ENCODE results near the gene EGLN1. TPM values are rescaled to one million over a fixed set of nuclear protein-coding genes. Genes with fewer than 3 reads are reported as not detected.

The EGLN1 gene
- total RNA-seq, 1 donor = 53.5 TPM

GRCh38 chr1:231428377-231428776, 6.3 kb upstream of the EGLN1 start:
- no peak for DNase-seq (ENCODE audit: low read depth)
- H3K4me3 ChIP-seq (ENCODE audit: low read depth, low read length) = no peak overlapping the region
- TF ChIP-seq CTCF (IDR thresholded peaks at IDR 0.05; ENCODE audit: insufficient read depth, low read depth, low read length) = no peak

GRCh38 chr1:231424950-231425805, 3.1 kb upstream of the EGLN1 start:
- no peak for TF ChIP-seq CTCF (IDR thresholded peaks at IDR 0.05; ENCODE audit: insufficient read depth, low read depth, low read length)
- no peak for DNase-seq (ENCODE audit: low read depth)
- no peak overlapping the region for H3K4me3 ChIP-seq (ENCODE audit: low read depth, low read length)

- peak; percentile 29 for DNase-seq (ENCODE audit: low read depth)
- no peak overlapping the region for H3K4me3 ChIP-seq (ENCODE audit: low read depth, low read length)
- no peak for TF ChIP-seq CTCF (IDR thresholded peaks at IDR 0.05; ENCODE audit: insufficient read depth, low read depth, low read length)
Measured at GRCh38 chr1:231423648-231424047, 1.6 kb upstream of the EGLN1 start.

GRCh38 chr1:231422798-231423309, 767 bp upstream of the EGLN1 start:
- peak overlapping the region; percentile 68 for H3K4me3 ChIP-seq (ENCODE audit: low read depth, low read length)
- no peak for TF ChIP-seq CTCF (IDR thresholded peaks at IDR 0.05; ENCODE audit: insufficient read depth, low read depth, low read length)
- DNase-seq (ENCODE audit: low read depth) = no peak

- DNase-seq (ENCODE audit: low read depth) = peak; percentile 63
- H3K4me3 ChIP-seq (ENCODE audit: low read depth, low read length) = peak overlapping the region; percentile 68
- TF ChIP-seq CTCF (IDR thresholded peaks at IDR 0.05; ENCODE audit: insufficient read depth, low read depth, low read length) = no peak
Measured at GRCh38 chr1:231421546-231421970, 529 bp downstream of the EGLN1 start.

- no peak for TF ChIP-seq CTCF (IDR thresholded peaks at IDR 0.05; ENCODE audit: insufficient read depth, low read depth, low read length)
- DNase-seq (ENCODE audit: low read depth) = peak; percentile 59
Measured at GRCh38 chr1:231420959-231421545, 1.0 kb downstream of the EGLN1 start.

More at GRCh38 chr1:231420959-231421545, 1.0 kb downstream of the EGLN1 start:
- peak overlapping the region; percentile 68 for H3K4me3 ChIP-seq (ENCODE audit: low read depth, low read length)

Measured in fibroblast of villous mesenchyme (primary cell).